AG04450 (cell line): Measurements from ENCODE around the gene DYNC1LI2. TPM values are rescaled to one million over a fixed set of nuclear protein-coding genes. Genes with fewer than 3 reads are reported as not detected.

Source experiments
- CTCF ChIA-PET: fragments of 300-600, 350-600 bp; formaldehyde crosslinking; extraction: SDS; loops from one replicate; lab custom pipeline; 2022; ENCODE audit warnings: antibody characterized with exemption, inconsistent platforms; lab: Charles Lee
- POLR2A ChIA-PET: fragments of 350-600 bp; formaldehyde crosslinking; extraction: SDS; loops from one replicate; lab custom pipeline; 2021; ENCODE audit warnings: antibody characterized with exemption, inconsistent platforms; lab: Yijun Ruan, JAX
- DNase-seq: peaks from one replicate; pipeline ENCODE4 v3.0.0-alpha.2; 2011; ENCODE audit warnings: low read depth, low spot score
- H3K27ac ChIP-seq: one replicate; pipeline ENCODE4 v1.5.1; 2012; ENCODE audit warnings: low read depth, low read length, control low read depth
- H3K27me3 ChIP-seq: one replicate; pipeline ENCODE4 v1.6.0; 2012; ENCODE audit warnings: low read length; ENCODE audit not compliant: control insufficient read depth, insufficient read depth
- H3K4me3 ChIP-seq: 2 replicates; pipeline ENCODE4 v1.5.1; 2011; ENCODE audit warnings: mild to moderate bottlenecking, low read depth, low read length, control low read depth
- H3K9me3 ChIP-seq: 2 replicates; pipeline ENCODE4 v1.5.1; 2012; ENCODE audit warnings: low read length; ENCODE audit not compliant: control insufficient read depth, insufficient read depth
- polyA plus RNA-seq: library from polyadenylated mRNA; depleted of rRNA; stranded (reverse); fragments of >200 nt; gene quantifications from 2 replicates; pipeline ENCODE4 v1.2.3, GENCODE V29; 2011
- TF ChIP-seq, protein P1 (sequence below): IDR thresholded peaks from 2 replicates; pipeline ENCODE4 v1.5.1; 2011; ENCODE audit warnings: low read depth, low read length, control low read depth, inconsistent platforms

DYNC1LI2 gene
- polyA plus RNA-seq, 1 experiment, result 88.5 TPM

DNA sequence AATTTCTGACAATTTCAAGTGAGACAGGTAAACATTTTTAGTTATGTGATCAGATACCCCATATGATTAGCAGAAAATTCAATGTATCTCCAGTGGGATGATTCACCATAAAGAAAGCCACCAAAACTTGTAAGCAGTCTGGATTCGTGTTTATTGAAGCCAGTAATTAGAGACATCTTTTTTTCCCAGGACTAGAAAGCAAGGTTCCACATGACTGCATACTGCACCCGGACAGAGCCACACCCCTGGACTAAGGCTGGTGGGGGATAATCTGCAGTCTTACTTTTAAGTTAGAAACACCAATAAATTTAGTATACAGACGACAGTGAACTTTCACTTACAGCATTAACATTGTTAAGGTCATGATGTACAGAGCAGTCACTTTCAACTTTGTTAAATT lies 30.6 kb downstream of the DYNC1LI2 start:
- Histone ChIP-seq H3K9me3 (no peaks in the 10 kb centered on the region), H3K4me3 (no peak overlapping the region), H3K27ac (no peak overlapping the region), H3K27me3 (no peaks in the 10 kb centered on the region)
- CTCF ChIA-PET, result interaction anchor here (0.6 kb wide), 1 partner anchor 117 kb away, joined by 3 read pairs; no protein-coding TSS in a partner anchor
- TF ChIP-seq, protein P1, sequence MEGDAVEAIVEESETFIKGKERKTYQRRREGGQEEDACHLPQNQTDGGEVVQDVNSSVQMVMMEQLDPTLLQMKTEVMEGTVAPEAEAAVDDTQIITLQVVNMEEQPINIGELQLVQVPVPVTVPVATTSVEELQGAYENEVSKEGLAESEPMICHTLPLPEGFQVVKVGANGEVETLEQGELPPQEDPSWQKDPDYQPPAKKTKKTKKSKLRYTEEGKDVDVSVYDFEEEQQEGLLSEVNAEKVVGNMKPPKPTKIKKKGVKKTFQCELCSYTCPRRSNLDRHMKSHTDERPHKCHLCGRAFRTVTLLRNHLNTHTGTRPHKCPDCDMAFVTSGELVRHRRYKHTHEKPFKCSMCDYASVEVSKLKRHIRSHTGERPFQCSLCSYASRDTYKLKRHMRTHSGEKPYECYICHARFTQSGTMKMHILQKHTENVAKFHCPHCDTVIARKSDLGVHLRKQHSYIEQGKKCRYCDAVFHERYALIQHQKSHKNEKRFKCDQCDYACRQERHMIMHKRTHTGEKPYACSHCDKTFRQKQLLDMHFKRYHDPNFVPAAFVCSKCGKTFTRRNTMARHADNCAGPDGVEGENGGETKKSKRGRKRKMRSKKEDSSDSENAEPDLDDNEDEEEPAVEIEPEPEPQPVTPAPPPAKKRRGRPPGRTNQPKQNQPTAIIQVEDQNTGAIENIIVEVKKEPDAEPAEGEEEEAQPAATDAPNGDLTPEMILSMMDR, result no peak
- DNase-seq, result no peak
- POLR2A ChIA-PET, result no interaction called here

DNA sequence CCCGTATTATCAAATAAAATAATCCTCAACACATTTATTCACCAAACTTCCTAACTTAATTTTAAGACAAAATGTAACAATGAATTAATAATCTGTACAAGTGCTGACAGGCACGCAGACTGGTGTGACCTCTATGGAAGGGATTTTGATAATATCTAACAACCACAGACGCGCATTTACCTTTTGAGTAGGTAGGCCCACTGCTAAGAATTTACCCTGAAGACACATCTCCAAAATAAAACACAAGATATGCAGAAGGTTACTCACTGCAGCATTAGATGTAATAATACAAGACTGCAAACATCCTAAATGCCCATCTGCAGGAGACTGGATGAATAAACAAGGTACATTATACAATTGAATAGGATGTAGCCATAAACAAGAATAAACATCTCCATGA lies 32.2 kb downstream of the DYNC1LI2 start:
- POLR2A ChIA-PET, result no interaction called here
- CTCF ChIA-PET, result interaction anchor here (3.6 kb wide), 1 partner anchor 8 kb away, joined by 27 read pairs; no protein-coding TSS in a partner anchor
- Histone ChIP-seq H3K4me3 (no peak overlapping the region), H3K27me3 (no peaks in the 10 kb centered on the region), H3K27ac (no peak overlapping the region), H3K9me3 (no peaks in the 10 kb centered on the region)
- no peak for DNase-seq
- TF ChIP-seq, protein P1, result no peak

DNA sequence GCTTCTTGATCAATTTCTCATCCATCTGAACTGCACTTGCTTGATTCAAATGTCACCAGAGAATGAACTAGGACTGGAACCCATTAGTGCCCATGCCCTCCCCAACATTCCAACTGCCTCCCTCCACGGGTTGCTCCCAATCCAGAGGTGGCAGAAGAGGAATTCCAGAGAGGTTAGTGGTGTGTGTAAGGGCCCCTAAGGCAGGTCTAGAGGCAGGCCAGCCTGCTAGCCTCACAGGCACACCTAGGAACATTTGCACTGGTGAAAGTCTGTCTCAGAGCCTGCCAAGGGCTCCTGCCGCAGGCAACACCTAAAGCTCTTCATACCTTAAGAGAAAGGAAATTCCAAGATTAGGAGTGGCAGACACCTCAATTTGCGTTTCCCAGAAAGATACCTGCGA lies 33.6 kb downstream of the DYNC1LI2 start:
- H3K27ac ChIP-seq, result peak overlapping the region; percentile 68
- H3K27me3 ChIP-seq, result no peaks in the 10 kb centered on the region
- no peak overlapping the region for H3K4me3 ChIP-seq
- ChIA-PET CTCF (interaction anchor here (1.5 to 3.6 kb wide), 2 partner anchors 10 to 109 kb away, joined by 3 to 27 read pairs; no protein-coding TSS in a partner anchor), POLR2A (interaction anchor here (0.6 kb wide), 1 partner anchor 157 kb away, joined by 3 read pairs; no protein-coding TSS in a partner anchor)
- H3K9me3 ChIP-seq, result no peaks in the 10 kb centered on the region
- TF ChIP-seq, protein P1, result no peak
- no peak for DNase-seq

DNA sequence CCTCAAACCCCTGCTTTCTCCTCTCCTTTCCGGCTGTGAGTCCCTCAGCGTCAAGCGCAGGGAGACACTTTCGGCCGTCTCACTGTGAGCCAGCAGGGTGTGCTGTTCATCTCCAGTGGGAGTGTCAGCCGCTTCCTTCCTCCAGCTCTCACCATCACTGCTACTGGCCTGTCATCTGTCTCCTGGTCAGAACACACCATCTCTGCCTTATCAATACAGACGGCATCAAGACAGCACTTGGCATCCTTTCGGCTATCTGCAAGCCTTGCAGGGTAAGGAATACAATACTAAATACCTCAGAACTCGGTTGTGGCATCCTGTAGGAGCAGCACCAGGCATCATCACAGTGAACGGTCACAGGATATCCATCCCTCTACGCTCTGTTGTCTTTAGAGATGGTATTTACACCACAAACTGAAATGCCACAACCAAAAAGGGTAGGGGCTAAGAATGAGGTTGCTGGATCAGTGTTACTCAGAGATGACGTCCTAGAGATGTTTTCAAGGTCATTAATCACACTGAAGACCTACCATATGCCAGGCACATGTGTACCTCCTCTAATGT lies 34.2 kb downstream of the DYNC1LI2 start:
- ChIA-PET CTCF (interaction anchor here (0.5 to 3.6 kb wide), 7 partner anchors 10 to 190 kb away, joined by 3 to 27 read pairs (median 4); no protein-coding TSS in a partner anchor), POLR2A (no interaction called here)
- Histone ChIP-seq H3K4me3 (no peak overlapping the region), H3K27me3 (no peaks in the 10 kb centered on the region), H3K9me3 (peaks cover 1% of the 10 kb centered on the region; the same call in 1 of the 2 replicates), H3K27ac (peak overlapping the region; percentile 75)
- TF ChIP-seq, protein P1, result peak; percentile 77
- DNase-seq, result peak; percentile 45

DNA sequence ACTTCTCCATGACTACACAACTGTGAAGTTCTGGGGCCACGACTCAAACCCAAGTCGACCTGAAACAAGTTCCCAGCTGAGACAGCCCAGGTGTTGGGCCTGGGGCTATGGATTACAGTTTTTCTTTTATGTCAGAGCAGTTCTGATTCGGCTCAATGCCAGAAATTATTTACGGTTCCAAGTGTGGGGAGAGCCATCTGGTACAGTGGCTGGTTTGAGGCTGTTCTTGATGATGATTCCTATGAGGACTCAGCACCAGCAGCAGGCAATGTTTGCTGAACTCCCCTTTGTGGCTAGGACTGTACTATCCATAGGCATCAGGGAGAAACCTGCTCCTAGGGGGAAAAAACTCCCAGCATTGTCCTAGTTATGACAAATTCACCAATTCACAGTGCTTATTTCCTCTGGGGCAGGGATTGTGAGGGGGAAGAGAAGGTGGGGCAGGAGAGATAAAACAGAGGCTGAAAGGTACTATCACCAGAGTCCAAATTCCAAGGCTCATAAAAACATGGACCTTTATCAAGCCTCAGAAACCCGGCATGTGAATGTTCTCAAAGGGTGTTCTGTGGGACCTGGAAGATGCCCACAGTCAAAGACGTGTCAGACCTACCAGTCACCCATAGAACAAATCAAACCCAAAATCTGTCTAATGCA lies 36.6 kb downstream of the DYNC1LI2 start:
- CTCF ChIA-PET, result interaction anchor here (0.9 to 1.3 kb wide), 5 partner anchors 14 to 153 kb away, joined by 3 to 6 read pairs (median 4); no protein-coding TSS in a partner anchor
- Histone ChIP-seq H3K4me3 (no peak overlapping the region), H3K27me3 (no peaks in the 10 kb centered on the region), H3K9me3 (peaks cover 14% of the 10 kb centered on the region), H3K27ac (no peak overlapping the region)
- POLR2A ChIA-PET, result interaction anchor here (0.9 to 1.0 kb wide), 2 partner anchors 27 to 54 kb away, joined by 3 read pairs; no protein-coding TSS in a partner anchor
- TF ChIP-seq, protein P1, result no peak
- no peak for DNase-seq
